ENCODE results near the gene CSNK1G2.

DNA sequence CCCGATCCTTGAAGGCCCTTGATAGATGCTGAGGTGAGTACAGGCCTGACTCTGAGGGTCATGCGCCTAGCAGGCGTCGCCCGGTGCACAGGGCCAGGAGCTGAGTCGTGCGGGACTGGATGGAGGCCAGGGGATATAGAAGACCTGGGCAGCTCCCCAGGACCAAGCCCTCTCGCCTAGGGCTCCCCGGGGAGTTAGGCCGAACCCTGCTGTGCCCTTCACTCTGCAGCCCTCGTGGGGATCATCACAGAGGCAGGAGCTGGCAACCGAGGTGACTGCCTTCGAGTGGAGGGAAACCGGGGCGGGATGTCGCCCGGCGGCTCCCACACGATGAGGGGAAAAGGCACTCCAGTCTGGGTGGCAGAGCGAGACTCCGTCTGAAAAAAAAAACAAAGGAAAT is 11.7 kb downstream of the CSNK1G2 start:
- TF ChIP-seq, protein P1, sequence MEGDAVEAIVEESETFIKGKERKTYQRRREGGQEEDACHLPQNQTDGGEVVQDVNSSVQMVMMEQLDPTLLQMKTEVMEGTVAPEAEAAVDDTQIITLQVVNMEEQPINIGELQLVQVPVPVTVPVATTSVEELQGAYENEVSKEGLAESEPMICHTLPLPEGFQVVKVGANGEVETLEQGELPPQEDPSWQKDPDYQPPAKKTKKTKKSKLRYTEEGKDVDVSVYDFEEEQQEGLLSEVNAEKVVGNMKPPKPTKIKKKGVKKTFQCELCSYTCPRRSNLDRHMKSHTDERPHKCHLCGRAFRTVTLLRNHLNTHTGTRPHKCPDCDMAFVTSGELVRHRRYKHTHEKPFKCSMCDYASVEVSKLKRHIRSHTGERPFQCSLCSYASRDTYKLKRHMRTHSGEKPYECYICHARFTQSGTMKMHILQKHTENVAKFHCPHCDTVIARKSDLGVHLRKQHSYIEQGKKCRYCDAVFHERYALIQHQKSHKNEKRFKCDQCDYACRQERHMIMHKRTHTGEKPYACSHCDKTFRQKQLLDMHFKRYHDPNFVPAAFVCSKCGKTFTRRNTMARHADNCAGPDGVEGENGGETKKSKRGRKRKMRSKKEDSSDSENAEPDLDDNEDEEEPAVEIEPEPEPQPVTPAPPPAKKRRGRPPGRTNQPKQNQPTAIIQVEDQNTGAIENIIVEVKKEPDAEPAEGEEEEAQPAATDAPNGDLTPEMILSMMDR (CRISPR knock-in tag; IDR thresholded peaks at IDR 0.05) = no peak
- TF ChIP-seq HDAC2 (CRISPR knock-in tag; IDR thresholded peaks at IDR 0.05) (no peak), NR2C2 (CRISPR knock-in tag; IDR thresholded peaks at IDR 0.05; ENCODE audit: borderline replicate concordance) (no peak), POLR2A (IDR thresholded peaks at IDR 0.05; ENCODE audit: insufficient read depth in 1 of 2, low read depth in 2 of 2, low read length in 2 of 2) (no peak), ETV6 (CRISPR knock-in tag; conservative IDR thresholded peaks at IDR 0.05) (no peak), KDM1A (CRISPR knock-in tag; IDR thresholded peaks at IDR 0.05) (no peak)
